OCI-LY7 (cell line): ENCODE results near the gene DCPS. TPM values are rescaled to one million over a fixed set of nuclear protein-coding genes. Genes with fewer than 3 reads are reported as not detected.

Experiments
- BruUV-seq: library from RNA; stranded (reverse); fragments of 400-500 nt; replicated peaks from 2 replicates; lab custom pipeline; 2021; lab: Mats Ljungman, UMichigan
- CTCF ChIA-PET: fragments of 300-600 bp; sonication (Branson Sonifier 250); formaldehyde crosslinking; loops from one replicate; lab custom pipeline; 2022; ENCODE audit warnings: antibody characterized with exemption; ENCODE audit not compliant: unreplicated experiment; lab: Charles Lee
- POLR2A ChIA-PET: fragments of 300-600 bp; sonication (Branson Sonifier 250); formaldehyde crosslinking; loops from one replicate; lab custom pipeline; 2022; ENCODE audit warnings: antibody characterized with exemption; lab: Charles Lee
- DNase-seq: peaks from one replicate; pipeline ENCODE4 v3.0.0-alpha.2; 2015; ENCODE audit warnings: low spot score
- H2AFZ ChIP-seq: fragments of 200-600 bp; sonication (generic), shearing (Covaris generic); 2 replicates; pipeline ENCODE4 v1.6.1; 2014; ENCODE audit warnings: mild to moderate bottlenecking, antibody characterized with exemption, low read length, moderate library complexity
- H3K27ac ChIP-seq: fragments of 200-600 bp; sonication (generic); 2 replicates; pipeline ENCODE4 v1.5.1; 2014; ENCODE audit warnings: mixed run types, low read depth, mild to moderate bottlenecking, moderate library complexity, low read length, inconsistent platforms; ENCODE audit not compliant: poor library complexity, severe bottlenecking
- H3K36me3 ChIP-seq: fragments of 200-600 bp; sonication (generic); 2 replicates; pipeline ENCODE4 v1.6.1; 2014; ENCODE audit warnings: mild to moderate bottlenecking, antibody characterized with exemption, low read length, moderate library complexity, mixed read lengths; ENCODE audit not compliant: insufficient read depth
- H3K4me1 ChIP-seq: fragments of 200-600 bp; sonication (generic); 2 replicates; pipeline ENCODE4 v1.5.1; 2014; ENCODE audit warnings: mild to moderate bottlenecking, low read length; ENCODE audit not compliant: insufficient read depth, poor library complexity, severe bottlenecking
- H3K4me2 ChIP-seq: fragments of 200-600 bp; sonication (generic); 2 replicates; pipeline ENCODE4 v1.6.1; 2014; ENCODE audit warnings: mild to moderate bottlenecking, low read length
- H3K4me3 ChIP-seq: fragments of 200-600 bp; sonication (generic); 2 replicates; pipeline ENCODE4 v1.5.1; 2014; ENCODE audit warnings: mild to moderate bottlenecking, low read depth, low read length; ENCODE audit not compliant: poor library complexity, severe bottlenecking
- H3K79me2 ChIP-seq: fragments of 200-600 bp; sonication (generic); 2 replicates; pipeline ENCODE4 v1.6.1; 2016; ENCODE audit warnings: low read depth, mild to moderate bottlenecking, low read length, moderate library complexity, mixed read lengths; ENCODE audit not compliant: insufficient read depth
- H3K9me2 ChIP-seq: fragments of 200-600 bp; sonication (generic); 2 replicates; pipeline ENCODE4 v1.6.1; 2016; ENCODE audit warnings: mild to moderate bottlenecking, low read length, mixed read lengths; ENCODE audit not compliant: insufficient read depth
- H3K9me3 ChIP-seq: fragments of 200-600 bp; sonication (generic); 2 replicates; pipeline ENCODE4 v1.6.1; 2014; ENCODE audit warnings: mild to moderate bottlenecking, mixed run types, low read length, mixed read lengths
- H4K20me1 ChIP-seq: fragments of 200-600 bp; sonication (generic); 2 replicates; pipeline ENCODE4 v1.6.1; 2014; ENCODE audit warnings: mild to moderate bottlenecking, antibody characterized with exemption, low read length, moderate library complexity, mixed read lengths; ENCODE audit not compliant: insufficient read depth
- EZH2phosphoT487 ChIP-seq: fragments of 200-600 bp; sonication (generic); IDR thresholded peaks from 2 replicates; pipeline ENCODE4 v1.6.1; 2018; ENCODE audit warnings: low read depth, borderline replicate concordance, mild to moderate bottlenecking, mixed run types, antibody characterized with exemption, low read length, moderate library complexity, mixed read lengths
- intact Hi-C: fragments of 100-400 bp; cut with micrococcal nuclease; formaldehyde crosslinking; loops from one replicate; pipeline ENCODE4 v1.10.0; 2022; ENCODE audit not compliant: unreplicated experiment
- total RNA-seq, 2 experiments: library from RNA; depleted of rRNA in 1 of 2; stranded (reverse); fragments of >200 nt in 1 of 2; shearing (Covaris generic) in 1 of 2; gene quantifications; 2 replicates each; pipeline ENCODE4 v1.2.3, GENCODE V29; 2014 to 2022
- TF ChIP-seq, protein P1 (sequence below): fragments of 200-600 bp; sonication (generic); conservative IDR thresholded peaks from 2 replicates; pipeline ENCODE4 v1.5.1; 2014; ENCODE audit warnings: mild to moderate bottlenecking, antibody characterized with exemption, low read length, moderate library complexity, mixed read lengths

The DCPS gene
- total RNA-seq, 2 experiments from 2014 or later = 30.4 to 36.5 TPM

GRCh38 chr11:126357969-126358762 is 54.3 kb downstream of the DCPS start:
- no peak overlapping the region for H3K4me2 ChIP-seq
- no peaks in the 10 kb centered on the region for H3K9me2 ChIP-seq
- ChIA-PET CTCF (interaction anchor here (0.5 kb wide), 1 partner anchor 122 kb away, joined by 3 read pairs; no protein-coding TSS in a partner anchor), POLR2A (interaction anchor here (0.5 to 1.6 kb wide), 2 partner anchors 10 to 121 kb away, joined by 3 to 4 read pairs; no protein-coding TSS in a partner anchor)
- no peaks in the 10 kb centered on the region for H3K36me3 ChIP-seq
- BruUV-seq = no TSS peak
- H4K20me1 ChIP-seq = no peaks in the 10 kb centered on the region
- peaks cover 18% of the 10 kb centered on the region for H3K4me1 ChIP-seq
- H2AFZ ChIP-seq = no peak overlapping the region
- no peaks in the 10 kb centered on the region for H3K9me3 ChIP-seq
- H3K27ac ChIP-seq = no peak overlapping the region
- H3K4me3 ChIP-seq = no peak overlapping the region
- H3K79me2 ChIP-seq = peaks cover 18% of the 10 kb centered on the region; the same call in 1 of the 2 replicates
- TF ChIP-seq EZH2phosphoT487 = no peak
- intact Hi-C loops = no loop called here
- no peak for DNase-seq

GRCh38 chr11:126358763-126359160 is 54.9 kb downstream of the DCPS start:
- H3K9me2 ChIP-seq = no peaks in the 10 kb centered on the region
- ChIA-PET CTCF (no interaction called here), POLR2A (interaction anchor here (1.3 to 1.6 kb wide), 2 partner anchors 10 to 19 kb away, joined by 3 to 4 read pairs; no protein-coding TSS in a partner anchor)
- peaks cover 13% of the 10 kb centered on the region; the same call in 1 of the 2 replicates for H3K79me2 ChIP-seq
- no peaks in the 10 kb centered on the region for H3K9me3 ChIP-seq
- H3K4me2 ChIP-seq = no peak overlapping the region
- no peak overlapping the region for H3K27ac ChIP-seq
- no peak overlapping the region for H2AFZ ChIP-seq
- DNase-seq = no peak
- intact Hi-C loops = no loop called here
- H4K20me1 ChIP-seq = no peaks in the 10 kb centered on the region
- no TSS peak for BruUV-seq
- H3K4me3 ChIP-seq = no peak overlapping the region
- H3K36me3 ChIP-seq = no peaks in the 10 kb centered on the region
- peaks cover 12% of the 10 kb centered on the region for H3K4me1 ChIP-seq
- TF ChIP-seq EZH2phosphoT487 = no peak
- TF ChIP-seq, protein P1, sequence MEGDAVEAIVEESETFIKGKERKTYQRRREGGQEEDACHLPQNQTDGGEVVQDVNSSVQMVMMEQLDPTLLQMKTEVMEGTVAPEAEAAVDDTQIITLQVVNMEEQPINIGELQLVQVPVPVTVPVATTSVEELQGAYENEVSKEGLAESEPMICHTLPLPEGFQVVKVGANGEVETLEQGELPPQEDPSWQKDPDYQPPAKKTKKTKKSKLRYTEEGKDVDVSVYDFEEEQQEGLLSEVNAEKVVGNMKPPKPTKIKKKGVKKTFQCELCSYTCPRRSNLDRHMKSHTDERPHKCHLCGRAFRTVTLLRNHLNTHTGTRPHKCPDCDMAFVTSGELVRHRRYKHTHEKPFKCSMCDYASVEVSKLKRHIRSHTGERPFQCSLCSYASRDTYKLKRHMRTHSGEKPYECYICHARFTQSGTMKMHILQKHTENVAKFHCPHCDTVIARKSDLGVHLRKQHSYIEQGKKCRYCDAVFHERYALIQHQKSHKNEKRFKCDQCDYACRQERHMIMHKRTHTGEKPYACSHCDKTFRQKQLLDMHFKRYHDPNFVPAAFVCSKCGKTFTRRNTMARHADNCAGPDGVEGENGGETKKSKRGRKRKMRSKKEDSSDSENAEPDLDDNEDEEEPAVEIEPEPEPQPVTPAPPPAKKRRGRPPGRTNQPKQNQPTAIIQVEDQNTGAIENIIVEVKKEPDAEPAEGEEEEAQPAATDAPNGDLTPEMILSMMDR = no peak

- ChIA-PET POLR2A (interaction anchor here (1.3 kb wide), 1 partner anchor 19 kb away, joined by 4 read pairs; no protein-coding TSS in a partner anchor), CTCF (no interaction called here)
- Histone ChIP-seq H3K4me3 (no peak overlapping the region), H3K4me1 (peaks cover 9% of the 10 kb centered on the region), H3K9me3 (no peaks in the 10 kb centered on the region), H3K9me2 (no peaks in the 10 kb centered on the region), H3K79me2 (peaks cover 5% of the 10 kb centered on the region; the same call in 1 of the 2 replicates), H3K27ac (no peak overlapping the region), H2AFZ (no peak overlapping the region), H3K4me2 (no peak overlapping the region), H3K36me3 (no peaks in the 10 kb centered on the region), H4K20me1 (no peaks in the 10 kb centered on the region)
- intact Hi-C loops = no loop called here
- no peak for DNase-seq
- no TSS peak for BruUV-seq
- TF ChIP-seq, protein P1 = no peak
- no peak for TF ChIP-seq EZH2phosphoT487
These were observed 55.7 kb downstream of the DCPS start for GRCh38 chr11:126359431-126360048.
